ENCODE measurements around the gene ACAT2. TPM values are rescaled to one million over a fixed set of nuclear protein-coding genes. Genes with fewer than 3 reads are reported as not detected.
"Not testable (repeated sequence)": the region's sequence is repeated elsewhere in the genome, so short reads cannot be mapped to it uniquely, and the experiment has no call there.

ACAT2 gene
- total RNA-seq, 6 experiments from 2014 or later = 11.2 to 120 (median 52.2) TPM

GRCh38 chr6:159819932-159820640 is 58.2 kb downstream of the ACAT2 start:
- TF ChIP-seq, protein P1, sequence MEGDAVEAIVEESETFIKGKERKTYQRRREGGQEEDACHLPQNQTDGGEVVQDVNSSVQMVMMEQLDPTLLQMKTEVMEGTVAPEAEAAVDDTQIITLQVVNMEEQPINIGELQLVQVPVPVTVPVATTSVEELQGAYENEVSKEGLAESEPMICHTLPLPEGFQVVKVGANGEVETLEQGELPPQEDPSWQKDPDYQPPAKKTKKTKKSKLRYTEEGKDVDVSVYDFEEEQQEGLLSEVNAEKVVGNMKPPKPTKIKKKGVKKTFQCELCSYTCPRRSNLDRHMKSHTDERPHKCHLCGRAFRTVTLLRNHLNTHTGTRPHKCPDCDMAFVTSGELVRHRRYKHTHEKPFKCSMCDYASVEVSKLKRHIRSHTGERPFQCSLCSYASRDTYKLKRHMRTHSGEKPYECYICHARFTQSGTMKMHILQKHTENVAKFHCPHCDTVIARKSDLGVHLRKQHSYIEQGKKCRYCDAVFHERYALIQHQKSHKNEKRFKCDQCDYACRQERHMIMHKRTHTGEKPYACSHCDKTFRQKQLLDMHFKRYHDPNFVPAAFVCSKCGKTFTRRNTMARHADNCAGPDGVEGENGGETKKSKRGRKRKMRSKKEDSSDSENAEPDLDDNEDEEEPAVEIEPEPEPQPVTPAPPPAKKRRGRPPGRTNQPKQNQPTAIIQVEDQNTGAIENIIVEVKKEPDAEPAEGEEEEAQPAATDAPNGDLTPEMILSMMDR (IDR thresholded peaks at IDR 0.05) = no peak
- no peak overlapping the region for H3K4me3 ChIP-seq
- no peaks in the 10 kb centered on the region for H3K4me1 ChIP-seq
- no peaks in the 10 kb centered on the region for H3K27me3 ChIP-seq
- WGBS (ENCODE audit: insufficient coverage, low coverage, low lambda C conversion rate, missing lambda C conversion rate) = 67% methylated on average over 14 of the region's 28 CpGs
- no peaks in the 10 kb centered on the region for H3K9me3 ChIP-seq
- ATAC-seq (peak in 2 of 4 donors; percentile 7 to 17), DNase-seq (no peak)
- no peaks in the 10 kb centered on the region for H3K36me3 ChIP-seq
- intact Hi-C loops (cut with DNase I) = no loop called here
- no peak overlapping the region for H3K27ac ChIP-seq

DNA sequence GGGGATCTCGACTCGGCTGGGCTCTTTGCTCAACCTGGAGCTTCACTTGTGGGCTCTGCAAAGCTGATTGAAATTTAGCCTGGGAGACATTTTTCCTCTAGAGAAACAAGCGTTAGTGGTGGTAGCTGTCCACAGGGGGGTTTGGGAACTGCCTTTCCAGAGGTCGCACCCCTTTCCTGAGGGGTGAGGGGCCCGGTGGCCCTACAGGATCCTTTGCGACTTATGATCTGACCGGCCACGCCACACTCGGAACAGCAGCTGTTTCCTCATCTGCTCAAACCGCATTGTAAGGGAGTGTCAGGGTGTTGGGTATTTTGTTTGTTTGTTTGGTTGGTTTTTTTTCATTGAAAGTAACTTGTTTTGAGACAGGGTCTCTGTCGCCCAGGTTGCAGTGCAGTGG is 59.3 kb downstream of the ACAT2 start:
- Histone ChIP-seq H3K27me3 (no peaks in the 10 kb centered on the region), H3K4me3 (no peak overlapping the region), H3K4me1 (no peaks in the 10 kb centered on the region), H3K36me3 (no peaks in the 10 kb centered on the region), H3K27ac (no peak overlapping the region), H3K9me3 (no peaks in the 10 kb centered on the region)
- TF ChIP-seq, protein P1 (IDR thresholded peaks at IDR 0.05) = no peak
- DNase-seq (no peak), ATAC-seq (no peak)
- intact Hi-C loops (cut with DNase I) = no loop called here
- 57% methylated on average over 9 of the region's 11 CpGs for WGBS (ENCODE audit: insufficient coverage, low coverage, low lambda C conversion rate, missing lambda C conversion rate)

- 90% methylated on average over 4 of the region's 10 CpGs for WGBS (ENCODE audit: insufficient coverage, low coverage, low lambda C conversion rate, missing lambda C conversion rate)
These were observed 59.9 kb downstream of the ACAT2 start for GRCh38 chr6:159821726-159822125.

DNA sequence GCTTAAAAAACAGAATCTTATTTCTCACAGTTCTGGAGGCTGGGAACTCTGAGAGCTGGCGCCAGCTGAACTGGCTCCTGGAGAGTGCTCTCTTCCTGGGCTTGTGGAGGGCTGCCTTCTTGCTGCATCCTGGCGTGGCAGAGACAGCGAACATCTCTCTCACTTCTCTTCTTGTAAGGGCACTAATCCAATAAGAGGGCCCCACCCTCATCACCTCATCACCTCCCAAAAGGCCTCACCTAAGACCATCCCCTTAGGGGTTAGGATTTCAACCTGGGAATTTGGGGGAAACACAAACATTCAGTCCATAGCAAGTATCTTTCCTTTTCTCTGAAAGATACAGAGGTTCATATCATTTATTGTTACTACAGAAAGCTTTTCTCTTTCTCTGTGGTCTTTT is 62.1 kb downstream of the ACAT2 start:
- H3K27me3 ChIP-seq = no peaks in the 10 kb centered on the region
- no peak for DNase-seq
- H3K27ac ChIP-seq = no peak overlapping the region
- WGBS (ENCODE audit: insufficient coverage, low coverage, low lambda C conversion rate, missing lambda C conversion rate) = 89% methylated on average over 3 of the region's 3 CpGs
- H3K4me1 ChIP-seq = no peaks in the 10 kb centered on the region
- TF ChIP-seq POLR2A (IDR thresholded peaks at IDR 0.05) = no peak
- TF ChIP-seq, protein P1 (IDR thresholded peaks at IDR 0.05) = no peak
- H3K36me3 ChIP-seq = no peaks in the 10 kb centered on the region
- no peak overlapping the region for H3K4me3 ChIP-seq
- no peak for ATAC-seq
- H3K9me3 ChIP-seq = no peaks in the 10 kb centered on the region
- intact Hi-C loops (cut with DNase I) = no loop called here

More at GRCh38 chr6:159821726-159822125, 59.9 kb downstream of the ACAT2 start:
- no peaks in the 10 kb centered on the region for H3K36me3 ChIP-seq
- H3K27me3 ChIP-seq = no peaks in the 10 kb centered on the region
- H3K9me3 ChIP-seq = no peaks in the 10 kb centered on the region
- no peaks in the 10 kb centered on the region for H3K4me1 ChIP-seq
- H3K27ac ChIP-seq = no peak overlapping the region
- no peak overlapping the region for H3K4me3 ChIP-seq
- no peak for ATAC-seq
- TF ChIP-seq, protein P1 (IDR thresholded peaks at IDR 0.05) = no peak
- TF ChIP-seq POLR2A (IDR thresholded peaks at IDR 0.05) = no peak
- intact Hi-C loops (cut with DNase I) = no loop called here
- DNase-seq = no peak

GRCh38 chr6:159824690-159825089 is 62.8 kb downstream of the ACAT2 start:
- intact Hi-C loops (cut with DNase I); H3K9me3 ChIP-seq; DNase-seq; H3K4me3 ChIP-seq; H3K4me1 ChIP-seq; H3K27me3 ChIP-seq; H3K36me3 ChIP-seq; ATAC-seq; H3K27ac ChIP-seq: not testable (repeated sequence)
- 92% methylated on average over 8 of the region's 9 CpGs for WGBS (ENCODE audit: insufficient coverage, low coverage, low lambda C conversion rate, missing lambda C conversion rate)
